HG03558 (cell line): ENCODE measurements around the gene DHRS2.
"Not testable (repeated sequence)": the region's sequence is repeated elsewhere in the genome, so short reads cannot be mapped to it uniquely, and the experiment has no call there.

ENCODE experiments used
- ATAC-seq: cut with Tn5 transposase; IDR thresholded peaks from one replicate; pipeline ENCODE4 v1.9.1; 2021; ENCODE audit warnings: moderate number of reproducible peaks; ENCODE audit not compliant: unreplicated experiment; ENCODE audit errors: extremely low read depth

DHRS2 gene

DNA sequence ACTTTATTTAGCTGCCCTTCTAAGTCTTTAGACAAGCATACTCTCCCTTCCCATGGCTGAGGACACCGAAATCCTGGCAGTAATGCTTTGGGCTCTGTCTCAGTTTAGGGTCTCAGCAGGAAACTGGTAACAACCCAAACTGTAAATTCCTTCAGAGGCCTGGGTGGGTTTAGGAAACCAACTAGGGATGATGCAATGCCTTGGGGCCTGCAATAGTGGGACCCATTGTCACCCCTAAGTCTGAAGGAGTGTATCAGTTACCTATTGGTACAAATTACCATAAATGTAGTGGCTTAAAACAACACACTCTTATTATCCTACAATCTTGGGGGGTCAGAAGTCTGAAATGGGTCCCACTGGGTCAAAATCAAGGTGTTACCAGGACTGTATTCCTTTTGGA is 36.0 kb downstream of the DHRS2 start:
- ATAC-seq, result no peak

DNA sequence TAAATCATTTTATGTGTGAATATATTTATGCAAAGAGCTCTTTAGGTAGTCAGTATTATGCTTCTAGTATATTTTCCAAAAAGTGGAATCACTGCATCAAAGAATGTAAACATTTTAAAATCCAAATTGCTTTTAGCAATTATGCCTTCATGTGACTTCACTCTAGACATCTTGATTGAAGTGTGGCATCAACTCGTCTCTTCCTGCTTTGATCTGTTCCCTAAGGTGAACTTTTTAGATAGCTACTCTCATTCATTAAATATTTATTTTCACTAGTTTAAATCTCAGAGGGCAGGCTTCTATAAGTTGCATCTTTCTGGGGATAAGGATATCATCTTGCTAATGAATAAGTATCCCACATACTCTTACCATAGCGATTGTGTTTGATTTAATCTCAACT is 39.2 kb downstream of the DHRS2 start:
- no peak for ATAC-seq

DNA sequence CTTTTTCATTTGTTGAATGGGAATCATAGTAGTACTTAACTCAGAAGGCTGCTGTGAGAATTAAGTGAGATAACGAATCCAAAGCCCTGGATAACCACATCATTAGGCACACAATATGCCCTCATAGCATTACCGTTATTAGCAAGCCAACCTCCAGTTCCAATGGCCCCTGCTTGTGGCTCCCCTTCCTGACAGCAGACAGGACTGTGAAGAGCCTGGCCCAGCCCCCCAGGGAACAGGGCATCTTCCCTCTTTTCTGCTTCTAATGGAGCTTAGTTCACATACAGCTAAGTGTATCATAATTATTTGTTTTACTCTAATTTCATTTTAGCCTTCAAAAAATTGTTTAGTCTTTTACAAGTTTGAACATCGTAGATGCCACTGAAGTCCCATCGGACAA is 39.7 kb downstream of the DHRS2 start:
- ATAC-seq, result no peak

DNA sequence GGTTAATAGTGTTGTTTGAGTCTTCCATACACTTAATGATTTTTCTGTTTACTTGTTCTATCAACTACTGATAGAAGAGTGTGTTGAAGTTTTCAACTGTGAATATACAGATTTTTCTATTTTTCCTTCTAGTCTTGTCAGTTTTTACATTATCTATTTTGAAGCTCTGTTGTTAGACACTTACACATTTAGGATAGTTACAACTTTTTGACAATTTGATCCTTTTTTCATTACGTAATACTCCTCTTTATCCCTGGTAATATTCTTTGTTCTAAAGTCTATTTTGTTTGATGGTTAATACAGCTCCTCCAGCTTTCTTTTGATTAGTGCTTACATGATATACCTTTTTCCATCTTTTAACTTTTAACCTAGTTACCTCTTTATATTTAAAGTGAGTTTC is 45.2 kb downstream of the DHRS2 start:
- no peak for ATAC-seq

DNA sequence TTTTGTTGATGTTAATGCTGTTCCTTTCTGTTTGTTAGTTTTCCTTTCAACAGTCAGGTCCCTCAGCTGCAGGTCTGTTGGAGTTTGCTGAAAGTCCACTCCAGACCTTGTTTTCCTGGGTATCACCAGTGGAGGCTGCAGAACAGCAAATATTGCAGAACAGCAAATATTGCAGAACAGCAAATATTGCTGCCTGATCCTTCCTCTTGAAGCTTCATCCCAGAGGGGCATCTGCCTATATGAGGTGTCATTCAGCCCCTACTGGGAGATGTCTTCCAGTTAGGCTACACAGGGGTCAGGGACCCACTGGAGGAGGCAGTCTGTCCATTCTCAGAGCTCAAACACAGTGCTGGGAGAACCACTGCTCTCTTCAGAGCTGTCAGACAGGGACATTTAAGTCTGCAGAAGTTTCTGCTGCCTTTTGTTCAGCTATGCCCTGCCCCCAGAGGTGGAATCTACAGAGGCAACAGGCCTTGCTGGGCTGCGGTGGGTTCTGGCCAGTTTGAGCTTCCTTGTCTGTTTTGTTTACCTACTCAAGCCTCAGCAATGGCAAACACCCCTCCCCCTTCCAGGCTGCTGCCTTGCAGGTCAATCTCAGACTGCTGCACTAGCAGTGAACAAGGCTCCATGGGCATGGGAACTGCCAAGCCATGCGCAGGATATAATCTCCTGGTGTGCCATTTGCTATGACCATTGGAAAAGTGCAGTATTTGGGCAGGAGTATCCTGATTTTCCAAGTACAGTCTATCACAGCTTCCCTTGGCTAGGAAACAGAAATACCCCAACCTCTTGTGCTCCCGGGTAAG is 53.7 kb downstream of the DHRS2 start:
- ATAC-seq, result not testable (repeated sequence)

DNA sequence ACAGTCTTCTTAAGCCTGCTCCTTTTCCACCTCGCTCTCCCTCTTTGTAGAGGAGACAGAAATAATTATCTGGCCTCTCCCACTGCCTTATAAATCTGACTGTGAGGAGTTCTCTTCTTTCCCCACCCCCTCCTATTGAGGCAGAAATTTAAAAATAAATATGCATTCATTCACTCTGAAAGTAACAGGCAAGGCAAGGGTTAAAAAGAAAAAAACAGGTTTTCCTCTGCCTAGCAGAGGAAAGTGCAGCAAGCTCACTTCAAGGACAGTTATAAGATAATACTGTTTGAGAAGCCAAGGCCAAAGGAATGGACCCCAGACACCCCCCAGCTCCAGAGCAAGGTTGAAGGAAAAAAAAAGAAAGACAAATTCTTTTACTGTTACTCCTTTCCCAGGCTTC is 56.3 kb downstream of the DHRS2 start:
- no peak for ATAC-seq

DNA sequence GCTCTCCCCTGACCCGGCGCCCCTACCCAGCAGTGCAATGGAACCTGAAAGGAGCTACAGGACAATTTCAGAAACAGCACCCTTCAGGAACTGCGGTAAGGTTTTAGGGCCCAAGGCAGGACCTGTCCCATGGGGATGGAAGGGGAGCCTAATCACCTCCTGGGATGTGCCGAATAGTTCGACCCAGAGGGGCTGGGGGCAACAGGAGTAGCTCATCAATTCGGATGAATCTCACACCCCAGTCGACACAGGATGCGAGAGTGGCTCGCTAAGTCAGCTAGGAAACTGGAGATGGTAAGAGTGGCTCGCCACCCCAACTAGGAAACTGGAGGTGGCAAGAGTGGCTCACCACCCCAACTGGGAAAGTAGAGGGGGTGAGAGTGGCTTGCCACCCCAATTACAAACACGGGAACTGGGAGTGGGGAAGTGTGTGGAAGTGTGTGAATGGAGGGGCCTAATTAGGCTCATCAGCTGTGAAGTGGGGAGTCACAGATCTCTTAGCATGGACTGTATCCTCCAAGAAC is 57.1 kb downstream of the DHRS2 start:
- ATAC-seq, result no peak

DNA sequence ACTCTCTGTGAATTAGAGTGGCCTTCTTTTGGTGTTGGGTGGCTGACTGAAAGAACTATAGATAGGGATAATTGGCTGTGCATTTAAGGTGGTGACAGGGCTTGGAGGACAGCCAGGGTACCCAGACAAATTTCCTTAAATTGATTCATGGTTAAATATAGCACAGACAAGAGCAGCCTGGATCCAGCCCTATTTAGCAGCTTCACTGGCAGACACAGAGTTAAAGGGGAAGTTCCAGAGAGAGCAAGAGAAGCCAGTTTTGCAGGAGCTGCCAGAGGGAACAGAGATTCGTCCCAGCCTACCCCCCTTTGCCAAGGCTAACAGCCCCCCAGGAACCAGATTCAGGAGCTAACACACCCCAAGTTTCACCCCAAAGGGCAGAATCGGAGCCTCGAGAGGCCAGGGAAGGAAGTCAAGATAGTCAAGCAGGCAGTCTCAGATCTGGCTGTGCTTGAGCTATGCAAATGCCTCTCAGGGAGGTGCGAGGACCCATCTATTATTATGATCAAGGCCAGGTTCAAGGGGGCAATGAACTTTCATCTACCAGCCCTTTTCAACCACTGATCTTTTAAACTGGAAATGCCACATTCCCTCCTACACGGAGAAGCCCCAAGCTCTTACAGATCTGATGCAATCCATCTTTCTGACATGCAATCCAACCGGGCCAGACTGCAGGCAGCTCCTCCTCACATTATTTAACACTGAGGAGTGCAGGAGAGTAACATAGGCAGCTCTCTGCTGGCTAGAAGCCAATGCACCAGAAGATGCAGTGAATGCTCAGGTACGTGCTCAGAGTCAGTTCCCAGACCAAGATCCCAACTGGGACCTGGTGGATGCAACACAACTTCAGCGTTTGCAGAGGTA is 58.2 kb downstream of the DHRS2 start:
- no peak for ATAC-seq
